HepG2 (cell line): ENCODE measurements around the gene LSM2. TPM values are rescaled to one million over a fixed set of nuclear protein-coding genes. Genes with fewer than 3 reads are reported as not detected.

Experiments used
- PITX1 ChIP-seq: sonication (generic); formaldehyde crosslinking; IDR thresholded peaks from 2 replicates; pipeline ENCODE4 v1.5.1; 2020; ENCODE audit warnings: mild to moderate bottlenecking, missing genetic modification reagents
- RAD21 ChIP-seq: fragments of 450-650 bp; formaldehyde crosslinking; IDR thresholded peaks from 2 replicates; pipeline ENCODE4 v1.5.0; 2020; ENCODE audit warnings: mild to moderate bottlenecking
- YY1 ChIP-seq: IDR thresholded peaks from 2 replicates; pipeline ENCODE4 v1.6.1; 2011; ENCODE audit warnings: low read length, low read depth, moderate library complexity, mild to moderate bottlenecking; ENCODE audit not compliant: insufficient read depth, insufficient replicate concordance
- ZMAT3 ChIP-seq: sonication (generic); formaldehyde crosslinking; conservative IDR thresholded peaks from 2 replicates; pipeline ENCODE4 v1.7.0; 2021; ENCODE audit warnings: missing genetic modification reagents
- ZMYM3 ChIP-seq: sonication (generic); formaldehyde crosslinking; IDR thresholded peaks from 2 replicates; pipeline ENCODE4 v1.5.1; 2020; ENCODE audit warnings: mild to moderate bottlenecking, missing genetic modification reagents
- ZNF264 ChIP-seq: sonication (generic); formaldehyde crosslinking; IDR thresholded peaks from 2 replicates; pipeline ENCODE4 v1.4.0; 2020; ENCODE audit warnings: missing genetic modification reagents
- ZNF382 ChIP-seq: sonication (generic); formaldehyde crosslinking; IDR thresholded peaks from 2 replicates; pipeline ENCODE4 v1.5.0; 2020; ENCODE audit warnings: missing genetic modification reagents, mild to moderate bottlenecking, borderline replicate concordance
- ZNF496 ChIP-seq: sonication (generic); formaldehyde crosslinking; IDR thresholded peaks from 2 replicates; pipeline ENCODE4 v1.8.1; 2023; ENCODE audit warnings: mild to moderate bottlenecking, moderate library complexity, missing genetic modification reagents; ENCODE audit not compliant: insufficient replicate concordance
- ZSCAN21 ChIP-seq: sonication (generic); formaldehyde crosslinking; IDR thresholded peaks from 2 replicates; pipeline ENCODE4 v1.8.0; 2022; ENCODE audit warnings: mild to moderate bottlenecking, missing genetic modification reagents, moderate library complexity, borderline replicate concordance
- polyA plus RNA-seq, 8 experiments: library from polyadenylated mRNA; depleted of rRNA in 3 of 8; stranded (reverse) in 7 of 8; unstranded in 1 of 8; fragments of >200 nt; fragmentation: Illumina TruSeq in 4 of 8; extraction: Trizol in 4 of 8; gene quantifications; 2 replicates each; pipeline versions ENCODE4 v1.2.1 to v1.2.3, GENCODE V29; 2011 to 2016; ENCODE audit warnings: low read depth in 4 of 8, missing spikeins in 1 of 8, mixed read lengths in 1 of 8; ENCODE audit not compliant: insufficient read depth in 1 of 8
- total RNA-seq, 5 experiments: library from RNA; depleted of rRNA; stranded (reverse); fragments of >200 nt; fragmentation: Illumina TruSeq; extraction: Trizol; gene quantifications; 2 replicates each; pipeline ENCODE4 v1.2.3, GENCODE V29; 2016; ENCODE audit warnings: low read depth in 1 of 5
- TF ChIP-seq, protein P1 (sequence below): sonication (generic); formaldehyde crosslinking; IDR thresholded peaks from 2 replicates; pipeline ENCODE4 v1.4.0; 2020; ENCODE audit warnings: mild to moderate bottlenecking, missing genetic modification reagents
- TF ChIP-seq, protein P2 (sequence below): sonication (generic); formaldehyde crosslinking; IDR thresholded peaks from 2 replicates; pipeline ENCODE4 v1.5.1; 2020; ENCODE audit warnings: missing genetic modification reagents, mild to moderate bottlenecking, borderline replicate concordance
- TF ChIP-seq, protein P3 (sequence below): sonication (generic); formaldehyde crosslinking; IDR thresholded peaks from 2 replicates; pipeline ENCODE4 v1.4.0; 2020; ENCODE audit warnings: missing genetic modification reagents
- TF ChIP-seq, protein P4 (sequence below): sonication (generic); formaldehyde crosslinking; IDR thresholded peaks from 2 replicates; pipeline ENCODE4 v1.9.0; 2022; ENCODE audit warnings: missing genetic modification reagents, mild to moderate bottlenecking, borderline replicate concordance
- TF ChIP-seq, protein P5 (sequence below): IDR thresholded peaks from 2 replicates; pipeline ENCODE4 v1.6.1; 2016; ENCODE audit warnings: missing compliant biosample characterization, missing genetic modification reagents, borderline replicate concordance
- TF ChIP-seq, protein P6 (sequence below): sonication (generic); formaldehyde crosslinking; IDR thresholded peaks from 2 replicates; pipeline ENCODE4 v1.4.0; 2020; ENCODE audit warnings: mild to moderate bottlenecking, missing genetic modification reagents

LSM2 gene
- total and polyA plus RNA-seq, 2 of the 13 experiments (the other 11 are each of a cell fraction or from before 2014, with no cell fraction given), result 69.4 to 90.5 TPM

DNA sequence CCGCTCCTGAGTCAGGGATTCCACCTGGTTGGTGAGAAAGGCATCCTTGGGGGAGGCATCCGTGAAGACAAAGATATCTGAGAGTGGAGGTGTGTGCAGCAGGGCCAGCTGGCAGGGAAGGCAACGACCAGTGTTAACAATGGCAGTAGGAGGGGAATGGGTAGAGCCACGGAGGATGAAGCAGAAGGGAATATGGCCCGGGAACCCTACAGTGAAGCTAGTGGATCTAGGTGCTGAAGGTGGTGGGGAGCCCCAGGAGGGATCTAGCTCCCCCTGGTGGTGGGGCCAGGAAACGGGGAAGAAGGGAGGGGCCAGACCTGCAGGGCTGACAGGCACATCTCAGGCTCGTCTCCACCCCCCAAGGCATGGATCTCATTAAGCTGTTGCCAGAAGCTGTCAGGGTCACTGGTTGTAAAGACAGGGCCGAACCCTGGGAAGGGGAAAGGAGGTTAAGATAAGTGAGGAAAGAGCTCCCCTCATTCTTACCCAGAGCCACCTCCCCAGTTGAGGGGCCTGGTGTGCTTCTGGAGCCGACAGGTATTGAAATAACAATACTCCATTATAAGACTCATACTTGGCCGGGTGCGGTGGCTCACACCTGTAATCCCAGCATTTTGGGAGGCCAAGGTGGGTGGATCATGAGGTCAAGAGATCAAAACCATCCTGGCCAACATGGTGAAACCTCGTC is 36.9 kb downstream of the LSM2 start (continued):
- TF ChIP-seq, protein P1, sequence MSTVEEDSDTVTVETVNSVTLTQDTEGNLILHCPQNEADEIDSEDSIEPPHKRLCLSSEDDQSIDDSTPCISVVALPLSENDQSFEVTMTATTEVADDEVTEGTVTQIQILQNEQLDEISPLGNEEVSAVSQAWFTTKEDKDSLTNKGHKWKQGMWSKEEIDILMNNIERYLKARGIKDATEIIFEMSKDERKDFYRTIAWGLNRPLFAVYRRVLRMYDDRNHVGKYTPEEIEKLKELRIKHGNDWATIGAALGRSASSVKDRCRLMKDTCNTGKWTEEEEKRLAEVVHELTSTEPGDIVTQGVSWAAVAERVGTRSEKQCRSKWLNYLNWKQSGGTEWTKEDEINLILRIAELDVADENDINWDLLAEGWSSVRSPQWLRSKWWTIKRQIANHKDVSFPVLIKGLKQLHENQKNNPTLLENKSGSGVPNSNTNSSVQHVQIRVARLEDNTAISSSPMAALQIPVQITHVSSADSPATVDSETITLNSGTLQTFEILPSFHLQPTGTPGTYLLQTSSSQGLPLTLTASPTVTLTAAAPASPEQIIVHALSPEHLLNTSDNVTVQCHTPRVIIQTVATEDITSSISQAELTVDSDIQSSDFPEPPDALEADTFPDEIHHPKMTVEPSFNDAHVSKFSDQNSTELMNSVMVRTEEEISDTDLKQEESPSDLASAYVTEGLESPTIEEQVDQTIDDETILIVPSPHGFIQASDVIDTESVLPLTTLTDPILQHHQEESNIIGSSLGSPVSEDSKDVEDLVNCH (CRISPR knock-in tag), result no peak
- TF ChIP-seq ZNF496 (no peak), RAD21 (CRISPR knock-in tag) (peak; percentile 96), ZNF382 (CRISPR knock-in tag) (no peak), ZNF264 (CRISPR knock-in tag) (no peak), ZSCAN21 (CRISPR knock-in tag) (no peak), ZMAT3 (no peak), ZMYM3 (peak; percentile 46; the same call in 1 of the 2 replicates), YY1 (peak; percentile 66), PITX1 (CRISPR knock-in tag) (0 out of 2 replicates have a peak, but pooled peaks have one; percentile 29)
- TF ChIP-seq, protein P2, sequence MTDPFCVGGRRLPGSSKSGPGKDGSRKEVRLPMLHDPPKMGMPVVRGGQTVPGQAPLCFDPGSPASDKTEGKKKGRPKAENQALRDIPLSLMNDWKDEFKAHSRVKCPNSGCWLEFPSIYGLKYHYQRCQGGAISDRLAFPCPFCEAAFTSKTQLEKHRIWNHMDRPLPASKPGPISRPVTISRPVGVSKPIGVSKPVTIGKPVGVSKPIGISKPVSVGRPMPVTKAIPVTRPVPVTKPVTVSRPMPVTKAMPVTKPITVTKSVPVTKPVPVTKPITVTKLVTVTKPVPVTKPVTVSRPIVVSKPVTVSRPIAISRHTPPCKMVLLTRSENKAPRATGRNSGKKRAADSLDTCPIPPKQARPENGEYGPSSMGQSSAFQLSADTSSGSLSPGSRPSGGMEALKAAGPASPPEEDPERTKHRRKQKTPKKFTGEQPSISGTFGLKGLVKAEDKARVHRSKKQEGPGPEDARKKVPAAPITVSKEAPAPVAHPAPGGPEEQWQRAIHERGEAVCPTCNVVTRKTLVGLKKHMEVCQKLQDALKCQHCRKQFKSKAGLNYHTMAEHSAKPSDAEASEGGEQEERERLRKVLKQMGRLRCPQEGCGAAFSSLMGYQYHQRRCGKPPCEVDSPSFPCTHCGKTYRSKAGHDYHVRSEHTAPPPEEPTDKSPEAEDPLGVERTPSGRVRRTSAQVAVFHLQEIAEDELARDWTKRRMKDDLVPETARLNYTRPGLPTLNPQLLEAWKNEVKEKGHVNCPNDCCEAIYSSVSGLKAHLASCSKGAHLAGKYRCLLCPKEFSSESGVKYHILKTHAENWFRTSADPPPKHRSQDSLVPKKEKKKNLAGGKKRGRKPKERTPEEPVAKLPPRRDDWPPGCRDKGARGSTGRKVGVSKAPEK (CRISPR knock-in tag), result no peak
- TF ChIP-seq, protein P3, sequence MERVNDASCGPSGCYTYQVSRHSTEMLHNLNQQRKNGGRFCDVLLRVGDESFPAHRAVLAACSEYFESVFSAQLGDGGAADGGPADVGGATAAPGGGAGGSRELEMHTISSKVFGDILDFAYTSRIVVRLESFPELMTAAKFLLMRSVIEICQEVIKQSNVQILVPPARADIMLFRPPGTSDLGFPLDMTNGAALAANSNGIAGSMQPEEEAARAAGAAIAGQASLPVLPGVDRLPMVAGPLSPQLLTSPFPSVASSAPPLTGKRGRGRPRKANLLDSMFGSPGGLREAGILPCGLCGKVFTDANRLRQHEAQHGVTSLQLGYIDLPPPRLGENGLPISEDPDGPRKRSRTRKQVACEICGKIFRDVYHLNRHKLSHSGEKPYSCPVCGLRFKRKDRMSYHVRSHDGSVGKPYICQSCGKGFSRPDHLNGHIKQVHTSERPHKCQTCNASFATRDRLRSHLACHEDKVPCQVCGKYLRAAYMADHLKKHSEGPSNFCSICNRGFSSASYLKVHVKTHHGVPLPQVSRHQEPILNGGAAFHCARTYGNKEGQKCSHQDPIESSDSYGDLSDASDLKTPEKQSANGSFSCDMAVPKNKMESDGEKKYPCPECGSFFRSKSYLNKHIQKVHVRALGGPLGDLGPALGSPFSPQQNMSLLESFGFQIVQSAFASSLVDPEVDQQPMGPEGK (CRISPR knock-in tag), result peak; percentile 90
- TF ChIP-seq, protein P4, sequence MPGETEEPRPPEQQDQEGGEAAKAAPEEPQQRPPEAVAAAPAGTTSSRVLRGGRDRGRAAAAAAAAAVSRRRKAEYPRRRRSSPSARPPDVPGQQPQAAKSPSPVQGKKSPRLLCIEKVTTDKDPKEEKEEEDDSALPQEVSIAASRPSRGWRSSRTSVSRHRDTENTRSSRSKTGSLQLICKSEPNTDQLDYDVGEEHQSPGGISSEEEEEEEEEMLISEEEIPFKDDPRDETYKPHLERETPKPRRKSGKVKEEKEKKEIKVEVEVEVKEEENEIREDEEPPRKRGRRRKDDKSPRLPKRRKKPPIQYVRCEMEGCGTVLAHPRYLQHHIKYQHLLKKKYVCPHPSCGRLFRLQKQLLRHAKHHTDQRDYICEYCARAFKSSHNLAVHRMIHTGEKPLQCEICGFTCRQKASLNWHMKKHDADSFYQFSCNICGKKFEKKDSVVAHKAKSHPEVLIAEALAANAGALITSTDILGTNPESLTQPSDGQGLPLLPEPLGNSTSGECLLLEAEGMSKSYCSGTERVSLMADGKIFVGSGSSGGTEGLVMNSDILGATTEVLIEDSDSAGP (CRISPR knock-in tag), result peak; percentile 77
- TF ChIP-seq, protein P5, sequence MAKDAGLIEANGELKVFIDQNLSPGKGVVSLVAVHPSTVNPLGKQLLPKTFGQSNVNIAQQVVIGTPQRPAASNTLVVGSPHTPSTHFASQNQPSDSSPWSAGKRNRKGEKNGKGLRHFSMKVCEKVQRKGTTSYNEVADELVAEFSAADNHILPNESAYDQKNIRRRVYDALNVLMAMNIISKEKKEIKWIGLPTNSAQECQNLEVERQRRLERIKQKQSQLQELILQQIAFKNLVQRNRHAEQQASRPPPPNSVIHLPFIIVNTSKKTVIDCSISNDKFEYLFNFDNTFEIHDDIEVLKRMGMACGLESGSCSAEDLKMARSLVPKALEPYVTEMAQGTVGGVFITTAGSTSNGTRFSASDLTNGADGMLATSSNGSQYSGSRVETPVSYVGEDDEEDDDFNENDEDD (CRISPR knock-in tag), result no peak
- TF ChIP-seq, protein P6, sequence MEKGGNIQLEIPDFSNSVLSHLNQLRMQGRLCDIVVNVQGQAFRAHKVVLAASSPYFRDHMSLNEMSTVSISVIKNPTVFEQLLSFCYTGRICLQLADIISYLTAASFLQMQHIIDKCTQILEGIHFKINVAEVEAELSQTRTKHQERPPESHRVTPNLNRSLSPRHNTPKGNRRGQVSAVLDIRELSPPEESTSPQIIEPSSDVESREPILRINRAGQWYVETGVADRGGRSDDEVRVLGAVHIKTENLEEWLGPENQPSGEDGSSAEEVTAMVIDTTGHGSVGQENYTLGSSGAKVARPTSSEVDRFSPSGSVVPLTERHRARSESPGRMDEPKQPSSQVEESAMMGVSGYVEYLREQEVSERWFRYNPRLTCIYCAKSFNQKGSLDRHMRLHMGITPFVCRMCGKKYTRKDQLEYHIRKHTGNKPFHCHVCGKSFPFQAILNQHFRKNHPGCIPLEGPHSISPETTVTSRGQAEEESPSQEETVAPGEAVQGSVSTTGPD, result no peak
